CD4-positive, alpha-beta T cell treated with Interleukin-21 for 1 hour (primary cell): Measurements from ENCODE around the gene RARS2.

ENCODE experiments used
- DNase-seq: peaks from one replicate; pipeline ENCODE4 v3.0.0-alpha.2; 2020

Gene RARS2

GRCh38 chr6:87573307-87574024 is 16.3 kb downstream of the RARS2 start:
- no peak for DNase-seq

GRCh38 chr6:87572883-87573282 is 16.9 kb downstream of the RARS2 start:
- no peak for DNase-seq

DNA sequence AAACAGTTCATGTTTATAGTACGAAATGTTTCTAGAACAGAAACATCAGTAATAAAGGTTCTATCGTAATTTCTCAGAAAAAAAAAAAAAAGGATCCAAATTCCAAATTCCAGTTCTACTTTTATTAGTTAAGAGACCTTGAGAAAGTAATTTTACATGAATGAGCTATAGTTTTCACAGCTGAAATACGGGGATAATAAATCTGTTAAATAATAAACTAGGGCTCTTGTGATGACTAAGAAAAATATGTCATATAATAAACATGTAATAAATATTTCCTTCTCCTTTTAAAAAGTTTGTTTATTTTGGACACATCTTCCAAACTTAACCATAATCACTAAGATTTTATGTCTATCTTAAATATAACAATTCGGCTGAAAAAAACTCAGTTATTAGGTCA is 17.8 kb downstream of the RARS2 start:
- no peak for DNase-seq

DNA sequence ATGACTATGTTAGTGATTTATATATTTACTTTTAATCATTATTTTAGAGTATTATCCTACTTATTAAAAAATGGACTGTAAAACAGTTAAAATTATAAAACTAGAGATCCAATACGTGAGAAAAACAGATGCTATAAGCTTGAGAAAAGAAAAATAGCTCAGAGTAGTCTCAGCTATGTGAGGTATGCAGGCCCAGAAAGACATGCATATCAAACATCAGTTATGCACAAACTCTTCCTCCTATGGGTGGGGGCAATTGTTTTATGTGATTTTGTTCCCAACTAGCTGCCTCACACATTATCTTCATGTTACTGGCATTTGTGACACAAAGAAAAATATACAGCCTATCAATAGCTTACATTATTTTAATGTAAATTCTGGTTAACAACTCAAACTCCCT is 28.8 kb downstream of the RARS2 start:
- DNase-seq: no peak

- no peak for DNase-seq
These were observed 31.3 kb downstream of the RARS2 start for GRCh38 chr6:87558446-87558845.

DNA sequence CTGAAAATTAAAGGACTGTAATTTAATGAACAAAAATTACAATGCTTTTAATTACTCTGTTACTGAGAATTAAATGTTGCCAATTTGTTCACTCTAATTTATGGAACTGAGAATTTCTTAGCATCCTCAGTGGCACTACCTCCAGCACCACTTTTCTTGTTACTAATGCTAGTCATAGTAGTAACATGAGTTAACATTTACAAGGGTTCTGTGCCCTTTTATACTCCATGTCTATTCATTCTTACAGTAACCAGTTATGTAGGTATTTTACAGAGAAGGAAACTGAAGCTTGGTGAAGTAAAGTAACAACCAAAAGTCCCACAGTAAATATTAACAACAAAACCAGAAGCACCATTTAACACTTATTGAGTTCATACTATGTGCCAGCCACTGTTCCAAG is 34.3 kb downstream of the RARS2 start:
- no peak for DNase-seq

- no peak for DNase-seq
These were observed 36.5 kb downstream of the RARS2 start for GRCh38 chr6:87553159-87553765.

DNA sequence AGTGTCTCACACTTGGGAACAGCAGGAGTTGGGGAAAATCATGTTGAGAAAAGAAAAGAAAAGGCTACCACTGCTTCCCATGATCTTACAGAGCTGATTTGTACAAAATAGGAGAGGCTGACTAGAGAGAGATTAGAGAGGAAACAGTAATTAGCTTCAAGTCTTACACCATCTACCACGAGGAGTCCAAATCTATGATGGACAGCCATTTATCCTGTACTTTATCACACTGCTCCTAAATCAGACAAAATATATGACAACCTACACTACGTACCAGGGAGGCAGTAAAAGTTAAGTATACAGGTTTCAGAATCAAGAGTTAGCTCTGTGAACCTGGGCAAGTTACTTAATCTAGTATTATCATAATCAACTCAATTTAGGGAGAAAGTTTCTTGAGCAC is 38.0 kb downstream of the RARS2 start:
- no peak for DNase-seq

DNA sequence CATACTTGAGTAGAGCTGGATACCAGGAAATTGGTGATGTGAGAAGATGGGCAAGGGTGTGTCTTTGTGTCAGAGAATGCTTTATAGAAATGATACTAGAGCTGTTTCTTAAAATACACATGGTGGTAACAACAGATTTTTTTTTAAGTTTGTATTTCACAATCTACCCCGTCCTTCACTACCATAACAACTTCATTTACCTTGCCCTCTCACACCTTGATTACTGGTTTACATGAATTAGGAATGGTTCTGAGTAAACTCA is 45.4 kb downstream of the RARS2 start:
- DNase-seq: no peak

- DNase-seq: no peak
These were observed 45.9 kb downstream of the RARS2 start for GRCh38 chr6:87543696-87544473.

GRCh38 chr6:87541744-87542143 is 48.0 kb downstream of the RARS2 start:
- DNase-seq: no peak

- DNase-seq: no peak
These were observed 48.7 kb downstream of the RARS2 start for GRCh38 chr6:87541041-87541440.

GRCh38 chr6:87540539-87540938 is 49.2 kb downstream of the RARS2 start:
- DNase-seq: no peak

GRCh38 chr6:87539554-87539953 is 50.2 kb downstream of the RARS2 start:
- no peak for DNase-seq

GRCh38 chr6:87538510-87539260 is 51.1 kb downstream of the RARS2 start:
- no peak for DNase-seq

DNA sequence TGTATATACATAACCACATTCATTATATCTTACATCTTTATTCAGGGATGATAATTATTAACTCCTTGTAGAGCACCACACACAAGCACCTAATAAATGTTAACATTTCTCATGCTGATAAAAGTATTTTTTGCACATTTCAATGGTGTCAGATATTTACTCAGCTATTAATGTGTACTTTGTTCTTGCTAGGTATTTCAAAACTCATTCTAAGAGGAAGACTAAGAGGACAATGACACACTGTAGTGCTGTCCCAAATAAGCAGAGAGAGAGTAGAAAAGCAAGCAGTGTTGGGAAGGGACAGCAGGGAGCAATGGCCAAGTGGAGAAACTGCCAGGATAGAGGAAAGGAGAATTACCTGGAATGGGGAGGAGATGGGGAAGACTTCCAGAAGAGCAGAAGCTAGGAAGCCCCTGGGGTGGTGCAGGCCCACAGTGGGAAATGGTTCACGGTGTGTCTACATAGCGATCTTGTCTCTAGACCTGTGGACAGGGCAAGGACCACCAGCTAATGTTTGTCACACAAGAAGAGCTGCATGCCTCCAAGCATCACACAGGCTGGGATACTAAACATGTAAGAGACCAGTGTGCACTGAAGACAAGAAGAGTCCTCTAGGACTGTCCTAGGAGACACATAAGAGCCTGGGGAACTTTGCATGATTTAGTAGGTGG is 55.3 kb downstream of the RARS2 start:
- no peak for DNase-seq

- no peak for DNase-seq
These were observed 60.6 kb downstream of the RARS2 start for GRCh38 chr6:87529221-87529620.

GRCh38 chr6:87522686-87523085 is 67.1 kb downstream of the RARS2 start:
- no peak for DNase-seq

GRCh38 chr6:87518453-87518852 is 71.3 kb downstream of the RARS2 start:
- DNase-seq: no peak

DNA sequence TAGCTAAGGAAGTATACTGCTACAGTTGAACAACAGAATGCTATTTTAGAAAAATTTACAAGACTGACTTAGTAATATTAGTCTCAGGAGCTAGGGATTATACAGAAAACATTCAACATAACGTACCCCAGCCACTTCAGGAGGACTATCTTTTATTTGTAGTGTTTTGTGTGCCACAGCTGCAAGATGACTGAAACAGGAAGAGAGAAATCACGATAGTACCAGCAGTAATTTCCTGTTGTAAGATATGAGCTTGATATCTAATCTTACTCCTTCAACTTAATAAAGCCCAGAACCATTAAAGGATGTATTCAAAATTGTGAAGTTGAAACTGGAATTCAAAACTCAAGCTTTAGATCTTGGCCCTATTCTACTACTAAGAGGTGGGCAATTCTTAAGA is 75.0 kb downstream of the RARS2 start:
- no peak for DNase-seq

DNA sequence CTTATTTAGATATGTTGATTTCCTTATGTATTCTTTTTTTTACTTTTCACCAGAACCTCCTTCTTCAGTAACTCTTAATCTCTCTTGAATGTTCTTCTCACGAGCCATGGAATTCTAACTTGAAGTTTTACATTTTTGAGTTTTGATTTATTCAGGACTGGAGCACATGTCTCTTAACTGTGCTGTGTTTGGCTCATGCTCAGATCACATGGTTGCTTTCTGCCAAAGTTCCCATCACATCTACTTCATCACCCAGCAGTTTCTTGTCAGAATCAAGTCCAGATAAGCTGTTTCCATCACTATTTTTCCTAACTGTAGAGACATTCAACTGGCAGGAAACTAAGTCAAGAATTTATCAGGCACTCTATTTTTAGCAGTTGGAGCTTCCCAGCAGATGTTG is 85.3 kb downstream of the RARS2 start:
- DNase-seq: no peak

DNA sequence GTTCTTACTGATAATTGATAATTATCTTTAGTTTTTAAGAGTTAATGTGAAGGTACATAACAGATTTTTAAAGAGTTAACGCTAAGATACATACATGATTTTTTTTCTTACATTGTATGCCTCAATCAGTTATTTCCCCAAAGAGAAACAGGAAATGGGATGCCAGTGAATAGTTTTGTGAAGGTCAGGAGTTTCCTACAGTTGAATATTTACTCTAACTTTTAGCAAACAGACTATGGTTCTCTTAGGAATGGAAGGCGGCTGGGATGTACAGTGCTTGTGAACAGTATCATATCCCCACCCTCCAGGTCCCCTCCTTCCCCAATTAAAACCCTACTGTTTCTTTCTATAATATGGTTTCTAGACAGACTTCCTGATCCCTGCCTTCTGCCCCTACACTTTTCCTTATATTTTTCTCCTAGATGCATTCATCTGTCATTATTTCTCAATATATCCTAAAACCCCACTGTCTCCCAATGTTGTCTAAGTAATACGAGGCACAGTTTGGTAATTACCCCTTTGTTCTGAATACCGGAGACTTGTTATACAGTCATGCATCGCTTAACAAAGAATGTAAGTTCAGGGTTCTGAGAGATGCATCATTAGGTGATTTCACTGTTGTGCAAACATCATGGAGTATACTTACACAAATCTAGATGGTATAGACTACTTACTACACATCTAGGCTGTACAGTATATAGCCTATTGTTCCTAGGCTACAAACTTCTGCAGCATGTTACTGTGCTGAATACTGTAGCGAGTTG is 87.8 kb downstream of the RARS2 start:
- DNase-seq: no peak
